ENCODE data around the gene WDFY3. TPM values are rescaled to one million over a fixed set of nuclear protein-coding genes. Genes with fewer than 3 reads are reported as not detected.

WDFY3 gene
- total and polyA plus RNA-seq, 9 of the 15 experiments (the other 6 are each of a cell fraction or from before 2014, with no cell fraction given) = 0.58 to 13.5 (median 9.4) TPM

DNA sequence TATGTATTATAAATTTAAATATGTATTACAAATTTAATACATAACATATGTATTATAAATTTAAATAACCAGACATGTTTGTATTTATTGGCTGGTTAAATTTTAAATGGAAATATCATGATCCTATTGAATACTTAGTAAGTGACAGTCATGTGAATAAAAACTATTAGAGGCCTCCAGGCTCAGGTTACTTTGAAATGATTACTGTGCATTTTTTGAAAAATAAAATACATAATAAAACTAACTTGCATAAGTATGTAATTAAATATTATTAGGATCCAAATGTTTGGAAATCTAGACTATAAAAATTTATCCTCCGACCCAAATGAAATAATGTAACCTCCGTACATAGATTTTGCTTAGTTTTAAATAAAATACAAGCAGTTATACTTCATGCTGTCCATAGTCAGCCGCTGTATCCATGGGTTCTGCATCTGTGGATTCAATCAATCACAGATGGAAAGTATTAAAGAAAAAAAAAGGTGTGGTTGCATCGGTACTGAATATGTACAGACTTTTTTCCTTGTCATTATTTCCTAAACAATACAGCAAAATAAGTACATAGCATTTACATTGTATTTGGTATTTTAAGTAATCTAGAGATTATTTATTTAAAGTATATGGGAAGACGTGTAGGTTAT is 140.7 kb downstream of the WDFY3 start:
- no peaks in the 10 kb centered on the region for H3K79me2 ChIP-seq (ENCODE audit: control insufficient read depth, insufficient read depth, low read length)
- no peak overlapping the region for H3K4me2 ChIP-seq (ENCODE audit: insufficient read depth, low read length)
- ChIA-PET CTCF (ENCODE audit: low intra/inter-chr PET ratio) (no interaction called here), POLR2A (no interaction called here)
- H3K36me3 ChIP-seq (ENCODE audit: control insufficient read depth, insufficient read depth, low read length) = no peaks in the 10 kb centered on the region
- WGBS (ENCODE audit: insufficient coverage, low coverage, missing lambda C conversion rate) = 35% methylated on average over 5 of the region's 5 CpGs
- H3K9me1 ChIP-seq (ENCODE audit: control insufficient read depth, insufficient read depth, low read length) = no peaks in the 10 kb centered on the region
- no peaks in the 10 kb centered on the region for H3K27me3 ChIP-seq (ENCODE audit: control insufficient read depth in 2 of 2, insufficient read depth in 2 of 2, low read length in 2 of 2)
- no peak overlapping the region for H3K27ac ChIP-seq (ENCODE audit: extremely low read depth, low read depth, low read length)
- DNase-seq (ENCODE audit: extremely low read depth in 1 of 4, low spot score in 3 of 4) = no peak
- no peaks in the 10 kb centered on the region for H4K20me1 ChIP-seq (replicated peaks; ENCODE audit: control insufficient read depth, insufficient read depth, low read length)
- intact Hi-C loops (cut with micrococcal nuclease) = no loop called here
- H3K4me1 ChIP-seq (replicated peaks in 1 of 2; ENCODE audit: control insufficient read depth in 2 of 2, insufficient read depth in 2 of 2, low read length in 2 of 2) = no peaks in the 10 kb centered on the region
- H3K9ac ChIP-seq (ENCODE audit: insufficient read depth in 1 of 2, low read depth in 2 of 2, low read length in 2 of 2) = no peak overlapping the region
- H3K4me3 ChIP-seq = no peak overlapping the region
- BruUV-seq (replicated peaks) = no TSS peak
- in situ Hi-C loops (cut with MboI) = no loop called here
- no peak for ATAC-seq
- TF ChIP-seq ZNF133 (CRISPR knock-in tag; IDR thresholded peaks at IDR 0.05) (no peak), HDAC3 (IDR thresholded peaks at IDR 0.05; ENCODE audit: borderline replicate concordance, partially characterized antibody) (no peak), ETV1 (tag; conservative IDR thresholded peaks at IDR 0.05; ENCODE audit: low read depth) (no peak), ZNF316 (IDR thresholded peaks at IDR 0.05) (peak; percentile 62), C11orf30 (IDR thresholded peaks at IDR 0.05; ENCODE audit: low read depth) (peak; percentile 26; the same call in 1 of the 2 replicates)
- no peak for FAIRE-seq
- no peaks in the 10 kb centered on the region for H3K9me3 ChIP-seq (replicated peaks; ENCODE audit: control insufficient read depth, insufficient read depth, low read depth, low read length)
- no peak overlapping the region for H2AFZ ChIP-seq (ENCODE audit: low read depth, low read length)

- no peaks in the 10 kb centered on the region for H3K79me2 ChIP-seq (ENCODE audit: control insufficient read depth, insufficient read depth, low read length)
- no peak overlapping the region for H3K4me2 ChIP-seq (ENCODE audit: insufficient read depth, low read length)
- peak; percentile 48 for FAIRE-seq
- BruUV-seq (replicated peaks) = no TSS peak
- H4K20me1 ChIP-seq (replicated peaks; ENCODE audit: control insufficient read depth, insufficient read depth, low read length) = no peaks in the 10 kb centered on the region
- no peaks in the 10 kb centered on the region for H3K4me1 ChIP-seq (replicated peaks in 1 of 2; ENCODE audit: control insufficient read depth in 2 of 2, insufficient read depth in 2 of 2, low read length in 2 of 2)
- no peak overlapping the region for H3K27ac ChIP-seq (ENCODE audit: extremely low read depth, low read depth, low read length)
- no peaks in the 10 kb centered on the region for H3K27me3 ChIP-seq (ENCODE audit: control insufficient read depth in 2 of 2, insufficient read depth in 2 of 2, low read length in 2 of 2)
- H3K9me3 ChIP-seq (replicated peaks; ENCODE audit: control insufficient read depth, insufficient read depth, low read depth, low read length) = no peaks in the 10 kb centered on the region
- intact Hi-C loops (cut with micrococcal nuclease) (no loop called here), in situ Hi-C loops (cut with MboI) (no loop called here)
- no peaks in the 10 kb centered on the region for H3K36me3 ChIP-seq (ENCODE audit: control insufficient read depth, insufficient read depth, low read length)
- H2AFZ ChIP-seq (ENCODE audit: low read depth, low read length) = no peak overlapping the region
- WGBS (ENCODE audit: insufficient coverage, low coverage, missing lambda C conversion rate) = 24% methylated on average over 1 of the region's 1 CpG
- ChIA-PET POLR2A (no interaction called here), CTCF (ENCODE audit: low intra/inter-chr PET ratio) (no interaction called here)
- no peaks in the 10 kb centered on the region for H3K9me1 ChIP-seq (ENCODE audit: control insufficient read depth, insufficient read depth, low read length)
- no peak overlapping the region for H3K4me3 ChIP-seq
- no peak overlapping the region for H3K9ac ChIP-seq (ENCODE audit: insufficient read depth in 1 of 2, low read depth in 2 of 2, low read length in 2 of 2)
- DNase-seq (ENCODE audit: extremely low read depth in 1 of 4, low spot score in 3 of 4) = no peak
- no peak for ATAC-seq
- TF ChIP-seq MTA2 (IDR thresholded peaks at IDR 0.05; ENCODE audit: low read depth) (no peak), HMG20A (CRISPR knock-in tag; conservative IDR thresholded peaks at IDR 0.05) (no peak), ZNF217 (CRISPR knock-in tag; IDR thresholded peaks at IDR 0.05) (no peak), MECOM (CRISPR knock-in tag; IDR thresholded peaks at IDR 0.05) (no peak), C11orf30 (IDR thresholded peaks at IDR 0.05; ENCODE audit: low read depth) (no peak), SRSF1 (IDR thresholded peaks at IDR 0.05; ENCODE audit: low read depth, low read length) (no peak), HCFC1 (IDR thresholded peaks at IDR 0.05; ENCODE audit: low read depth, low read length) (no peak), TBL1XR1 (IDR thresholded peaks at IDR 0.05; ENCODE audit: low read length in 2 of 2) (no peak), ZKSCAN1 (IDR thresholded peaks at IDR 0.05; ENCODE audit: low read depth, low read length) (no peak), ZNF280B (CRISPR knock-in tag; IDR thresholded peaks at IDR 0.05) (no peak), OTX1 (CRISPR knock-in tag; IDR thresholded peaks at IDR 0.05) (no peak)
Observed at GRCh38 chr4:84821064-84821463, 145.4 kb downstream of the WDFY3 start.
